Urothelium cell line (cell line): Measurements from ENCODE around the gene C10orf71.

Source experiments
- DNase-seq: peaks from one replicate; pipeline ENCODE4 v3.0.0; 2011; ENCODE audit warnings: low spot score, mixed read lengths
- FAIRE-seq: peaks from 2 replicates; lab custom pipeline; 2011; peaks lifted over from hg19 to GRCh38; lab: Jason Lieb, UNC

The C10orf71 gene

DNA sequence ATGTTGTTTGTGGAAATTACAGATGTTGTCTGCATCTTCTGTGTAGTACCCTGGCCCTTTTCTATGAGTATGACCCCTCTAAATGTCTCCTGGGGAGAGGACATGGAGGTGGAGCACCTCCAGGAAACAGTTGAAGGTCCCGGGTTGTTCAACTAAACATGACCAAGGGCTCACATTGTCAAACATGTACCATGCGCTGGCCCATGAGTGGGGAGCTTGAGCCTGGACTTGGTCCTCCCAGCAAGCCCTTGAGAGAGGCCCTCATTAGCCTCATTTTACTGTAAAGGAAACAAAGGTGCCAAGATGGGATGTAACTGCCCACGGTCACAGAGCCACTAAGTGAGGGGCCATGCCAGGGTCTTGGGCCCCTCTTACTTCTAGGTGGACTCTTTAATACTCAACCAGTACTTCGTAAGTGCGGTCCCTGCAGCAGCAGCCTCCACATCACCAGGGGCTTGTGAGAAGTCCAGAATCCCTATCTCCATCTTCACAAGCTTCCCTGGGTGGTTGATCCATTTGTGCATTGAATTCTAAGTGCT, 31.2 kb downstream of the C10orf71 start:
- no peak for DNase-seq
- FAIRE-seq = no peak

GRCh38 chr10:49331431-49331830, 32.5 kb downstream of the C10orf71 start:
- FAIRE-seq (no peak), DNase-seq (no peak)

GRCh38 chr10:49332333-49332732, 33.4 kb downstream of the C10orf71 start:
- DNase-seq = no peak
- no peak for FAIRE-seq

GRCh38 chr10:49332768-49333167, 33.8 kb downstream of the C10orf71 start:
- FAIRE-seq (no peak), DNase-seq (no peak)

DNA sequence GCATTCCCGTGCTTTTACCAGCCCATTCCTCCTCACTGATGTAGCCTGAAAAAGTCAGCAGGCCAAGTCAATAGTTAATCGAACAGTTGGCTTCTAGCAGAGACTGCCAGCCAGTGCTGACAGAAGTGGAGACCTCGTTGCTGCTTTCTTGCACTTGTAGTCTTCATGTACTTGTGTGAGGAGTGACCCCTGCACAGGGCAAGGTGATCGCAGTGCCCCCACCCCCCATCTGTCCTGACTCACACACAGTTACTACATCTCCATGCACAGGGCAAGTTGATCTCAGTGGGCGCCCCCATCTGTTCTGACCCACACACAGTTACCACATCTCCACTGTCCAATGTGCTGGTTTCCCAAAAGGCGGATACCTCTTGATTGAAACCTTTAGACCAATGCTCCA, 34.2 kb downstream of the C10orf71 start:
- FAIRE-seq (no peak), DNase-seq (no peak)

DNA sequence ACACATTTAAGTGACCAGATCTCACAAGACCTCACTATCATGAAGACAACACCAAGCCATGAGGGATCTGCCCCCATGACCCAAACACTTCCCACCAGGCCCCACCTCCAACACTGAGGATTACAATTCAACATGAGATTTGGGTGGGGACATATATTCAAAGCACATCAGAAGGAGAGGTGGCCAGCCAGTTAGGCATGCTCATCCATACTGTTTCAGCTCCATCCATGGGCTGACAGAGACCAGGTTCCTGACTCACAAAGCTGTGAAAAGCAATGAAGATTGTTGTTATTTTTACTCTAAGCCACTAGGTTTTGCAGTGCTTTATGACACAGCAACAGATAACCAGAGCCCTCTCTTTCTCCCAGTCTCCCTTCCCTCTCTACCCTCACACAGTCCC, 36.0 kb downstream of the C10orf71 start:
- no peak for FAIRE-seq
- no peak for DNase-seq

DNA sequence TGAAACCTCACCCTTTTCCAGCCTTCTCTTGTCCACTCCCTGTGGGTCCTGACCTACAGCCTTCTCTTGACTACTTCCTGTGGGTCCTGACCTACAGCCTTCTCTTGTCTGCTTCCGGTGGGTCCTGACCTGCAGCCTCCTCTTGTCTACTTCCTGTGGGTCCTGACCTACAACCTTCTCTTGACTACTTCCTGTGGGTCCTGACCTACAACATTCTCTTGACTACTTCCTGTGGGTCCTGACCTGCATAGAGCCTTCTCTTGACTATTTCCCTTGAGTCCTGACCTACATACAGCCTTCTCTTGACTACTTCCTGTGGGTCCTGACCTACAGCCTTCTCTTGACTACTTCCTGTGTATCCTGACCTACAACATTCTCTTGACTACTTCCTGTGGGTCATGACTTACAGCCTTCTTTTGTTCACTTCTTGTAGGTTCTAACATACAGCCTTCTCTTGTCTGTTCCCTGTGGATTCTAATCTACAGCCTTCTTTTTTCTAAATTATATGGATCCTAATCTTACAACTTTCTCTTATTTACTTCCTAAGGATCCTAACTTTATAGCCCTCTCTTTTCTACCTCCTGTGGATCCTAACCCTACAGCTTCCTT, 36.5 kb downstream of the C10orf71 start:
- FAIRE-seq (no peak), DNase-seq (no peak)

GRCh38 chr10:49338604-49339003, 39.6 kb downstream of the C10orf71 start:
- no peak for DNase-seq
- no peak for FAIRE-seq

GRCh38 chr10:49344840-49345239, 45.9 kb downstream of the C10orf71 start:
- FAIRE-seq (no peak), DNase-seq (no peak)

- FAIRE-seq (no peak), DNase-seq (no peak)
Measured at GRCh38 chr10:49347342-49347741, 48.4 kb downstream of the C10orf71 start.

GRCh38 chr10:49347827-49348226, 48.9 kb downstream of the C10orf71 start:
- no peak for FAIRE-seq
- DNase-seq = no peak

GRCh38 chr10:49348593-49348992, 49.6 kb downstream of the C10orf71 start:
- DNase-seq = no peak
- no peak for FAIRE-seq

GRCh38 chr10:49349390-49349789, 50.4 kb downstream of the C10orf71 start:
- no peak for DNase-seq
- no peak for FAIRE-seq

DNA sequence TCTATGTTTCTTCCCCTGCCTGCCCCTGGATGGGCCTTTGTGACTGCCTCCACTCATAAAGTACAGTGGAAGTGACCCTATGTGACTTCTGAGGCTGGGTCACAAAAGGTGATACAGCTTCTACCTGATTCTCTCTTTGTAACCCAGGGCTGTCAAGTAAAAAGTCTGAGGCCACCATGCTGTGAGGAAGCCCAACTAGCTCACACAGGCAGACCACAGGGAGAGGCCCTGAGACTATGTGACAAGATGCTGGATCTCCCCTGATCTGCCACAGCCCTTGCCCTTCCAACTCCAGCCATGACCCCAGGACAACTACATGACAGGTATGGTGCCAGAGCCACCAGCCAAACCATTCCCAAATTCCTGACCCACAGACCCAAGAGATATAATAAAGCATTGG, 51.2 kb downstream of the C10orf71 start:
- FAIRE-seq = no peak
- no peak for DNase-seq

DNA sequence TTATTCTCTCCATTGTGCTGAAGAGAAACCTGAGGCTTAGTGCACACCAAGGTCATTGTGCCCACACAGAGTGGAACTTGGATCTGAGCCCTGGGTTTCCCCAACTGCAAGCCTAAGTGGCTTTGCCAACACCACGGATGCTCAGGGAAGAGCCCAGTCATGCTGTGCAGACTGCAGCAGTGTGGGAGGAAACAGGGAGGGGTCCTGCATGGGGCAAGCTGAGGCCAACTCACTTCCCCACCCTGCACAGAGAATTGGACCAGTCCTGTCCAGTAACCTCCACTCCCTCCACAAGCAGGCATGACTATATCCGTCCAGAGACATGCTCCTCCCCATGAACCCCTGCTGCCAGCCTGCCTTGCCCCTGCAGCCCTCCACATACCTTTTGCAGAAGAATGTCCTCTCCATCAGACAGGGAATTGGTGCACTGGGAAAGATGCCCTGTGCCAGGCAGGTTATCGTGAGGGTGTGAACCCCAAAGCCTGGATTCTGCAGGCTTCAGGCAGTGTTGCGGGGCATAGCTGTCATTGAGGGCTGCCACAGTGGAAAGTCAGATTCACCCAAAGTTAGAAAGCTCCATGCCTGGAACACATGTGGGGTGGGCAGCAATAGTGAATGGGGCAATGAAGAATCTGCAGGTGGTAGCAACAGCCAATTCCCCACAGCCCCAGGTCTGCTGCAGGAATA, 52.0 kb downstream of the C10orf71 start:
- FAIRE-seq (no peak), DNase-seq (no peak)

DNA sequence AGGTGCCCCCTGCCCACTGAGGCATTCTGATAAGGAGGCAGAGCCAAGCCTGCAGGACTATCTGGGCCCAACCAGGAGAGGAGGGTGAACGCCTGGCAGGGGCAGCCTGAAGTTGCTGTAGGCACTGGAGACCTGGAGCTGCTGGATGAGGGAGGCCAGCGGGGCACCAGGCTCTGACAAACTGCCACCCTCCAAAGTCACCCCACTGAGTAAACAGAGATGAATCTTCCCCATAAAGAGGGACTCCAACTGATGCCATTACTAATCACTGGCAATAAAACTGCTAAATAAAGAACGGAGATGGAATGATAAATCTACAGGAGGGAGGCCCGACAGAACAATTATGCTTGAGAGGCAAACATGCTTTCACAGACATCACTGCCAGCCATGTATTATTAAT, 52.7 kb downstream of the C10orf71 start:
- FAIRE-seq = no peak
- no peak for DNase-seq

GRCh38 chr10:49352323-49352722, 53.4 kb downstream of the C10orf71 start:
- FAIRE-seq (no peak), DNase-seq (no peak)

- FAIRE-seq (no peak), DNase-seq (no peak)
Measured at GRCh38 chr10:49353026-49353894, 54.3 kb downstream of the C10orf71 start.

- no peak for FAIRE-seq
- DNase-seq = no peak
Measured at GRCh38 chr10:49353895-49354566, 55.1 kb downstream of the C10orf71 start.

DNA sequence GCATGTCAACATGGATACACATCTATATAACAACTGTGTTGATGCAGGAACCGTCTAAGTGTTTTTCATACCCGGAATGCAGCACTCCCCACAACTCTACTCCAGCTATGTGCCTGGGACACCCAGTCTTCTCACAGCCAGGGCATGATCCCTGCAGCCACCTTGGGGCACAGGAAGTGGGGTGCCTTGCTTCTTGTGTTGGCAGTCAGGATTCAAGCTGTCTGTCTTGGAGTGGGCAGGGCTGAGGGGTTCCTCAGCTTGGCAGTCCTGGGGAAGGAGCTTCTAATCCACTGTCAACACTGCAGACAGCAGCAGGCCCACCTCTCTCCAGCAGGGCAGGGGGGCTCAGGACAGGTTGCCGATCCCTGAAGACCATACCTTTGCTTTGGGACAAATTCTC, 55.6 kb downstream of the C10orf71 start:
- DNase-seq = no peak
- FAIRE-seq = no peak

DNA sequence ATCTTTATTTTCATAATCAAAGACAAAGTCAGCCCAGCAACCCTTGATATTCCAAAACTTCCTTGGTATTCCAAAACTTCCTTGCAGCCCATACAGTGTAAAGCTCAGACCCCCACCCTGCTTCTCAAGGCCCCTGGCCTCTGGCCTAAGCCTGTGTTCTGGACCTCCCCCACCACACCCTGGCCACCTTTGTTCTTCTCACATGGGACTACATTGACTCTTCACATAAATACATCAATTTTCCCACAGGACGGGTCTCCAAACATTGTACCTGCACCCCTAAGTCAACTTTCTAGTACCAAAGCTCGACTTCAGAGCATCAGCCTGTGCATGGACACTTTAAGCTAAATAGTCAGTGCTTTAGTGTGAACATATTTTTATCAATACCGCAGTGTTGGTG, 56.3 kb downstream of the C10orf71 start:
- no peak for FAIRE-seq
- DNase-seq = no peak
